Right atrium auricular region (tissue), 2 donors: Measurements from ENCODE around the gene GPR63. TPM values are rescaled to one million over a fixed set of nuclear protein-coding genes. Genes with fewer than 3 reads are reported as not detected.

Experiments used
- DNase-seq: peaks from one replicate; pipeline ENCODE4 v3.0.0-alpha.2; 2019; ENCODE audit warnings: low spot score
- H3K27ac ChIP-seq, 2 donors: fragments of 200-600 bp; sonication (generic); 1 replicate in 1 of 2; 2 replicates in 1 of 2; pipeline ENCODE4 v1.5.1; 2016 to 2019
- H3K27me3 ChIP-seq, 2 donors: fragments of 200-600 bp; sonication (generic); one replicate each; pipeline versions ENCODE4 v1.5.1 to v1.6.0; 2017 to 2019
- H3K36me3 ChIP-seq: fragments of 200-600 bp; sonication (generic); one replicate; pipeline ENCODE4 v1.5.1; 2016
- H3K4me1 ChIP-seq, 2 donors: fragments of 200-600 bp; sonication (generic); one replicate each; pipeline versions ENCODE4 v1.5.1 to v1.6.0; 2017 to 2019
- H3K4me3 ChIP-seq, 2 donors: fragments of 200-600 bp; sonication (generic); 1 replicate in 1 of 2; 2 replicates in 1 of 2; pipeline ENCODE4 v1.5.1; 2017 to 2019; ENCODE audit warnings: mild to moderate bottlenecking in 1 of 2, moderate library complexity in 1 of 2
- H3K9me3 ChIP-seq, 2 donors: fragments of 200-600 bp; sonication (generic); one replicate each; pipeline ENCODE4 v1.5.1; 2019
- total RNA-seq, 2 donors: library from RNA; depleted of rRNA; stranded (reverse); fragments of >200 nt; gene quantifications; one replicate each; pipeline ENCODE4 v1.1.0, GENCODE V29; 2016
- TF ChIP-seq, protein P1 (sequence below), 2 donors: fragments of 200-600 bp; sonication (generic); IDR thresholded peaks; one replicate each; pipeline ENCODE4 v1.5.1; 2019; ENCODE audit warnings: antibody characterized with exemption in 2 of 2

GPR63 gene
- total RNA-seq, 2 donors from 2014 or later, result 0.37 to 0.86 TPM

DNA sequence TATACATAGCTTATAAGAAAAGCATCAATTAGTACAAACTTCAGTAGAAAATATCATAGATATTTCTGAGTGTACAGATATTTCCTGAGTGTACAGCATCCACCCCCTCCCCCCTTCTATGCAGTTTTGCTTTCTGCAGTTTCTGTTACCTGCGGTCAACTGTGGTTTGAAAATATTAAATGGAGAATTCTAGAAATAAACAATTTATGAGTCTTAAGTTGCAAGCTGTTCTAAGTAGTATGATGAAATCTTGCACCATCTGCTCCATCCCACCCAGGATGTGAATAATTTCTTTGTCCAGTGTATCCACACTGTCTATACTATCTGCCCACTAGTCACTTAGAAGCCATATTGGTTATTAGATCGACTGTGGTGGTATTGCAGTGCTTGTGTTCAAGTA lies 15.8 kb upstream of the GPR63 start:
- DNase-seq, result no peak
- no peak overlapping the region for H3K4me3 ChIP-seq
- H3K27ac ChIP-seq, result no peak overlapping the region
- H3K4me1 ChIP-seq, result no peaks in the 10 kb centered on the region
- peaks cover 0 to 4% of the 10 kb centered on the region in 2 donors for H3K9me3 ChIP-seq
- no peaks in the 10 kb centered on the region for H3K36me3 ChIP-seq
- TF ChIP-seq, protein P1, sequence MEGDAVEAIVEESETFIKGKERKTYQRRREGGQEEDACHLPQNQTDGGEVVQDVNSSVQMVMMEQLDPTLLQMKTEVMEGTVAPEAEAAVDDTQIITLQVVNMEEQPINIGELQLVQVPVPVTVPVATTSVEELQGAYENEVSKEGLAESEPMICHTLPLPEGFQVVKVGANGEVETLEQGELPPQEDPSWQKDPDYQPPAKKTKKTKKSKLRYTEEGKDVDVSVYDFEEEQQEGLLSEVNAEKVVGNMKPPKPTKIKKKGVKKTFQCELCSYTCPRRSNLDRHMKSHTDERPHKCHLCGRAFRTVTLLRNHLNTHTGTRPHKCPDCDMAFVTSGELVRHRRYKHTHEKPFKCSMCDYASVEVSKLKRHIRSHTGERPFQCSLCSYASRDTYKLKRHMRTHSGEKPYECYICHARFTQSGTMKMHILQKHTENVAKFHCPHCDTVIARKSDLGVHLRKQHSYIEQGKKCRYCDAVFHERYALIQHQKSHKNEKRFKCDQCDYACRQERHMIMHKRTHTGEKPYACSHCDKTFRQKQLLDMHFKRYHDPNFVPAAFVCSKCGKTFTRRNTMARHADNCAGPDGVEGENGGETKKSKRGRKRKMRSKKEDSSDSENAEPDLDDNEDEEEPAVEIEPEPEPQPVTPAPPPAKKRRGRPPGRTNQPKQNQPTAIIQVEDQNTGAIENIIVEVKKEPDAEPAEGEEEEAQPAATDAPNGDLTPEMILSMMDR (IDR thresholded peaks at IDR 0.05), result no peak
- H3K27me3 ChIP-seq, result no peaks in the 10 kb centered on the region

GRCh38 chr6:96852605-96853004 lies 15.3 kb upstream of the GPR63 start:
- Histone ChIP-seq H3K4me3 (no peak overlapping the region), H3K36me3 (no peaks in the 10 kb centered on the region), H3K4me1 (no peaks in the 10 kb centered on the region), H3K27ac (no peak overlapping the region), H3K27me3 (no peaks in the 10 kb centered on the region), H3K9me3 (peaks cover 0 to 8% of the 10 kb centered on the region in 2 donors)
- TF ChIP-seq, protein P1 (IDR thresholded peaks at IDR 0.05), result no peak
- DNase-seq, result no peak

DNA sequence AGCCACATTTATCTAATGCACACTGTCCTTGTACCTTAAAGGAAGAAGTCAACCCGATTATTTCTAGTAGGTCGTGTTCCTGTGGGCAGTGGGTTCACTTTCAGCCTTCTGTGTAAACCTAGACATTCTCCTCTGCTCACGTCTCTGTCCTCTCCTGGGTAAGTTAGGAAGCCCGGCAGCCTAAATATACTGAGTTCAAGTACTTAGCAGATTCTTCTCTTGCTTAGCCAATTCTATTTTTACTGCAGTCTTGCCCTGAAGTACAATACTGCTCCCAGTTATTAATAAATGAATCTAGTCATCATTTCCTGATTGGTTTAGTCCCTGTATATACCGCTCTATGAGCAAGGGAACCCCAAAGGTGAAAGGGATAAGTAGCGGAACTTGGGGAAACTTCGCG lies 14.6 kb upstream of the GPR63 start:
- Histone ChIP-seq H3K9me3 (peaks cover 0 to 13% of the 10 kb centered on the region in 2 donors), H3K4me3 (no peak overlapping the region), H3K27ac (no peak overlapping the region), H3K36me3 (no peaks in the 10 kb centered on the region), H3K4me1 (no peaks in the 10 kb centered on the region), H3K27me3 (no peaks in the 10 kb centered on the region)
- TF ChIP-seq, protein P1 (IDR thresholded peaks at IDR 0.05), result no peak
- no peak for DNase-seq

DNA sequence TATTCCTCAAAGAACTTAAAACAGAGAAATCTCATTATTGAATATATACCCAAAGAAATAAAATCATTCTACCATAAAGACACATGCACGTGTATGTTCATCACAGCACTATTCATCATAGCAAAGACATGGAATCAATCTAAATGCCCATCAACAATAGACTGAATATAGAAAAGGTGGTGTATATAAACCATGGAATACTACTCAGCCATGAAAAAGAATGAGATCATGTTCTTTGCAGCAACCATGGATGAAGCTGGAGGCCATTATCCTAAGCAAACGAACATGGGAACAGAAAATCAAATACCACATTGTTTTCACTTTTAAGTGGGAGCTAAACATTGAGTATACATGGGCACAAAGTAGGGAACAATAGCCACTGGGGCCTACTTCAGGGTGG lies 12.3 kb upstream of the GPR63 start:
- Histone ChIP-seq H3K27me3 (no peaks in the 10 kb centered on the region), H3K36me3 (no peaks in the 10 kb centered on the region), H3K4me3 (no peak overlapping the region), H3K4me1 (no peaks in the 10 kb centered on the region), H3K27ac (no peak overlapping the region), H3K9me3 (peaks cover 0 to 19% of the 10 kb centered on the region in 2 donors)
- TF ChIP-seq, protein P1 (IDR thresholded peaks at IDR 0.05), result no peak
- no peak for DNase-seq

- Histone ChIP-seq H3K9me3 (peaks cover 0 to 21% of the 10 kb centered on the region in 2 donors), H3K36me3 (no peaks in the 10 kb centered on the region), H3K4me1 (no peaks in the 10 kb centered on the region), H3K27ac (no peak overlapping the region), H3K4me3 (no peak overlapping the region), H3K27me3 (no peaks in the 10 kb centered on the region)
- TF ChIP-seq, protein P1 (IDR thresholded peaks at IDR 0.05), result no peak
- DNase-seq, result no peak
These were observed 7.3 kb upstream of the GPR63 start for GRCh38 chr6:96844530-96844929.

GRCh38 chr6:96841345-96841744 lies 4.1 kb upstream of the GPR63 start:
- peaks cover 0 to 4% of the 10 kb centered on the region in 2 donors for H3K9me3 ChIP-seq
- no peak overlapping the region for H3K4me3 ChIP-seq
- no peak overlapping the region for H3K27ac ChIP-seq
- H3K36me3 ChIP-seq, result no peaks in the 10 kb centered on the region
- peaks cover 0 to 14% of the 10 kb centered on the region in 2 donors for H3K4me1 ChIP-seq
- no peak for DNase-seq
- H3K27me3 ChIP-seq, result no peaks in the 10 kb centered on the region
- TF ChIP-seq, protein P1 (IDR thresholded peaks at IDR 0.05), result no peak
